ENCODE results near the gene RASGEF1C.

RASGEF1C gene

DNA sequence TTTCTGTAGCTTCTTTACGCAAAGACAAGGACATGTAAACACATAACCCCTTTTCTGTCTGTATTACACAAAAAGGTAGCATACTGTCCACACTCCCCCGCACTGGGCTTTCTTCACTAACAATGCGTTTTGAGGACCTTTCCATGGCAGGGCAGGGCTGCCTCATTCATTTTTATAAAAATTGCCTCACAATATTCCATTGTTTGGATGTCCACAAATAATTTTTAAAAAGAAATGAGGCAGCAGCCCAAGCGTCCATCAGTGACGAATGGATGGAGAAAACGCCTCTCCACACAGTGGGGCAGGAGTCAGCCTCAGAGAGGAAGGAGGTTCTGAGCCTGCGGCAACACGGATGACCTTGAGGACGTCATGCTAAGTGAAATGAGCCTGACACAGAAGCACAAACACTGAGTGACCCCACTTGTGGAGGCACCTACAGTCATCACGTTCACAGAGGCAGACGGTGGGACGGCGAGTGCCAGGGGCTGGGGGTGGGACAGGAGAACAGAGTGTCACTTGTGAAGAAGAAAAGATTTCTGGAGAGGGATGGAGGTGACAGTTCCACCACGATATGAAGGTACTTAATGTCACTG lies 67.8 kb downstream of the RASGEF1C start:
- Histone ChIP-seq H3K4me3 (ENCODE audit: low read depth, low read length) (no peak overlapping the region), H3K27ac (no peak overlapping the region), H3K27me3 (ENCODE audit: insufficient read depth, low read depth, severe bottlenecking) (no peaks in the 10 kb centered on the region), H3K9me3 (ENCODE audit: severe bottlenecking) (no peaks in the 10 kb centered on the region), H3K36me3 (no peaks in the 10 kb centered on the region)
- TF ChIP-seq, protein P1, sequence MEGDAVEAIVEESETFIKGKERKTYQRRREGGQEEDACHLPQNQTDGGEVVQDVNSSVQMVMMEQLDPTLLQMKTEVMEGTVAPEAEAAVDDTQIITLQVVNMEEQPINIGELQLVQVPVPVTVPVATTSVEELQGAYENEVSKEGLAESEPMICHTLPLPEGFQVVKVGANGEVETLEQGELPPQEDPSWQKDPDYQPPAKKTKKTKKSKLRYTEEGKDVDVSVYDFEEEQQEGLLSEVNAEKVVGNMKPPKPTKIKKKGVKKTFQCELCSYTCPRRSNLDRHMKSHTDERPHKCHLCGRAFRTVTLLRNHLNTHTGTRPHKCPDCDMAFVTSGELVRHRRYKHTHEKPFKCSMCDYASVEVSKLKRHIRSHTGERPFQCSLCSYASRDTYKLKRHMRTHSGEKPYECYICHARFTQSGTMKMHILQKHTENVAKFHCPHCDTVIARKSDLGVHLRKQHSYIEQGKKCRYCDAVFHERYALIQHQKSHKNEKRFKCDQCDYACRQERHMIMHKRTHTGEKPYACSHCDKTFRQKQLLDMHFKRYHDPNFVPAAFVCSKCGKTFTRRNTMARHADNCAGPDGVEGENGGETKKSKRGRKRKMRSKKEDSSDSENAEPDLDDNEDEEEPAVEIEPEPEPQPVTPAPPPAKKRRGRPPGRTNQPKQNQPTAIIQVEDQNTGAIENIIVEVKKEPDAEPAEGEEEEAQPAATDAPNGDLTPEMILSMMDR (IDR thresholded peaks at IDR 0.05; ENCODE audit: low read depth, low read length): no peak
- DNase-seq: no peak

DNA sequence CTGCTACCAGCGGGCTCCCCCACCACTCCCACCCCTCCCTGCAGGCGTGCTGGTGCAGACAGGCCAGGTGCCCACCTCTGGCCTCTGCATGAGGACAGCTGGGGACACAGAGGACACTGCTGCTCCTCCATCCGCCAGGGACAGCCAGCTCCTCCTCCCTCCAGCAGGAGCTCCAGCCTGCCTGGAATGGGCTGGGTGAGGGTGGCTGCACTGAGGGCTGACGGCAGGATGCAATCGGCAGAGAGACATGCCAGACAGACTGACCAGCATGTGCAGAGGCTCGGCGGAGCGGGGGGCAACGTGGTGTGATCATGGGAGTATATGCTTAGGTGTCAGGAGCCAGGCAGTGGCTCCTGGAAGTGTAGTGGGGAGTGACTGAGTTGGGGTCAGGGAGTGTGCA lies 68.4 kb downstream of the RASGEF1C start:
- Histone ChIP-seq H3K36me3 (no peaks in the 10 kb centered on the region), H3K27ac (no peak overlapping the region), H3K27me3 (ENCODE audit: insufficient read depth, low read depth, severe bottlenecking) (no peaks in the 10 kb centered on the region), H3K4me3 (ENCODE audit: low read depth, low read length) (no peak overlapping the region), H3K9me3 (ENCODE audit: severe bottlenecking) (no peaks in the 10 kb centered on the region)
- TF ChIP-seq, protein P1 (IDR thresholded peaks at IDR 0.05; ENCODE audit: low read depth, low read length): no peak
- no peak for DNase-seq

DNA sequence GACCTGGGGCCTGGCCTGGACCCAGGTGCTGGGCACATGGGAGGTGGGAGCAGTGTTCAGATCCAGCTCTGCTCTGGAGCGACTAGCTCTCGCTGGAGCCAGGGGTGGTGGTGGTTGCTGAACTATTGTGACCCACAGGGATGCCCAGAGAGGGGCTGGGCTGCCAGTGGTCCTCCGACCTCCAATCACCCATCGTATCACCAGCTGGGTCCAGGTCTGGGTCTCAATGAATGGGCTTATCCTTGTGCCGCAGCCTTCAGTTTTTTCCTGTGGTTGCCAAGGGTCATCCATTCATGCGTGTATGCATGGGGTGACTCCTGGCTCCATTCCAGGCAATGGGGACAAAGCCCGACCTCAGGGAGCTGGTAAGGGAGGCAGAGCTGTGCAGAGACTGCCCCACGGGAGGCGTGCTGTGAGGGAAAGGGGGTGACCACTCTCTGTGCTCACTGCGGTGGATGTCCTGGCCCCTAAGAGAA lies 68.9 kb downstream of the RASGEF1C start:
- DNase-seq: no peak
- Histone ChIP-seq H3K27me3 (ENCODE audit: insufficient read depth, low read depth, severe bottlenecking) (no peaks in the 10 kb centered on the region), H3K9me3 (ENCODE audit: severe bottlenecking) (no peaks in the 10 kb centered on the region), H3K27ac (no peak overlapping the region), H3K4me3 (ENCODE audit: low read depth, low read length) (no peak overlapping the region), H3K36me3 (no peaks in the 10 kb centered on the region)
- TF ChIP-seq, protein P1 (IDR thresholded peaks at IDR 0.05; ENCODE audit: low read depth, low read length): no peak

DNA sequence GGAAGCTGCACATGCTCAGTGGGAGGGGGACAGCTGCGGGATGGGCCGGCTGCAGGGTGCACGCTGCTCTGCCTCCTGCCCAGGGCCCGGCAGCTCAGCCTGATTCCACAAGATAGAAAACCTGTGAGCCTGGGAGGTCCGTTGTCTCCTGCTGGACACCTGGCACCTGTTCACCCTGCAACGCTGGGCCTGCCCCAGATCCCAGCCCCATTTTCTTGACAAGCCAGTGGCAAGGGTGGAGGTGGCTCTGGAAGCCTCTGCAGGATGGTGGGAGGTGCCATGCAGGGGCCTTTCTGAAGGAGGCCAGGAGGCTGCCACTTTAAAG lies 69.3 kb downstream of the RASGEF1C start:
- Histone ChIP-seq H3K4me3 (ENCODE audit: low read depth, low read length) (no peak overlapping the region), H3K36me3 (no peaks in the 10 kb centered on the region), H3K9me3 (ENCODE audit: severe bottlenecking) (no peaks in the 10 kb centered on the region), H3K27ac (no peak overlapping the region), H3K27me3 (ENCODE audit: insufficient read depth, low read depth, severe bottlenecking) (no peaks in the 10 kb centered on the region)
- no peak for DNase-seq
- TF ChIP-seq, protein P1 (IDR thresholded peaks at IDR 0.05; ENCODE audit: low read depth, low read length): no peak

DNA sequence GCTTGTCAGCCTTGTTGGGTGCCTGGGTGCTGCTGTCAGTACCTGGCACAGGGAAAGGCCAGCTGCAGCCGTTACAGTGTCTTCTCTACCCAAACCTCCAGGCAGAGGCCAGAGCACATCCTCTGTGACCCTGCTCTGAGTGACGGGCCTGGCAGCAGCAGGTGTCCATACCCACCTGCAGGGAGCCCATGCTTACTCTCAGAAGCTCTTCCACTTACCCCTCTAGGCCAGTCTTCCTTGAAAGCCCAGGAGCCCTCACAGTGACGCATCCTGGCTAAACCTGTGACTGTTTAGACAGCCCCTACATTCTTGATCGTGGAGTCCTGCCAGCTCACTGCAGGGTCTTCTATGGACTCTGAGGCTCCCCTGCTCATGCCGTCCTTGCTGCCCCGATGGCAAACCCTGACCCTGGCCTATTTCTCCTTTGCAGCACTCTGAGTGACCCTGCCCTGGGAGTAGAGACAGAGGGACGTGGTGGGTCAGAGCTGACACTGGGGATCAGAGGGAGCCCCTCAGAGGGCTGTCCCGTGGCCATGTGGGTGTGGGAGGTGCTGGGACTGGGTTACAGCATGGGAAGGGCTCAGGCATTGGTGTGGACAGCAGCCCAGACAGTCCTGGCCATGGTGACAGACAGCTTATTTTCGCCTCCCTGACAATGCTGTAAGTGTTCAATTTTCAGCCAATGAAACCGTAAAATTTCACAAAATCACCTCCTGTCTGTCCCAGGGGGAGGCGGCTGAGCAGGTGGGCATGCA lies 69.9 kb downstream of the RASGEF1C start:
- H3K9me3 ChIP-seq (ENCODE audit: severe bottlenecking): no peaks in the 10 kb centered on the region
- H3K27me3 ChIP-seq (ENCODE audit: insufficient read depth, low read depth, severe bottlenecking): no peaks in the 10 kb centered on the region
- no peaks in the 10 kb centered on the region for H3K36me3 ChIP-seq
- H3K4me3 ChIP-seq (ENCODE audit: low read depth, low read length): no peak overlapping the region
- no peak overlapping the region for H3K27ac ChIP-seq
- DNase-seq: no peak
- TF ChIP-seq, protein P1 (IDR thresholded peaks at IDR 0.05; ENCODE audit: low read depth, low read length): no peak

Data from WERI-Rb-1 (cell line).